ENCODE data around the gene GRID1. TPM values are rescaled to one million over a fixed set of nuclear protein-coding genes. Genes with fewer than 3 reads are reported as not detected.

GRID1 gene
- total RNA-seq, 4 donors from 2014 or later, result 17.2 to 28.1 (median 23.6) TPM

GRCh38 chr10:86248062-86248461 is 118.5 kb downstream of the GRID1 start:
- H3K9me3 ChIP-seq, result no peaks in the 10 kb centered on the region
- H3K36me3 ChIP-seq, result no peaks in the 10 kb centered on the region
- 89 to 94% methylated on average over 5 of the region's 5 CpGs for WGBS, 2 donors
- intact Hi-C loops (cut with DNase I), result no loop called here
- TF ChIP-seq POLR2A (IDR thresholded peaks at IDR 0.05) (no peak), CTCF (IDR thresholded peaks at IDR 0.05) (no peak)
- H3K4me1 ChIP-seq, result peaks cover 0 to 47% of the 10 kb centered on the region in 2 donors
- no peak overlapping the region for H3K27ac ChIP-seq
- DNase-seq, result no peak
- H3K27me3 ChIP-seq, result no peaks in the 10 kb centered on the region
- no peak overlapping the region for H3K4me3 ChIP-seq (replicated peaks in 1 of 3)

GRCh38 chr10:86247588-86247987 is 119.0 kb downstream of the GRID1 start:
- Histone ChIP-seq H3K4me3 (replicated peaks in 1 of 3) (no peak overlapping the region), H3K9me3 (no peaks in the 10 kb centered on the region), H3K27ac (no peak overlapping the region), H3K4me1 (peaks cover 0 to 47% of the 10 kb centered on the region in 2 donors), H3K36me3 (no peaks in the 10 kb centered on the region), H3K27me3 (no peaks in the 10 kb centered on the region)
- DNase-seq, result no peak
- TF ChIP-seq POLR2A (IDR thresholded peaks at IDR 0.05), result no peak
- TF ChIP-seq CTCF (IDR thresholded peaks at IDR 0.05), result no peak
- intact Hi-C loops (cut with DNase I), result no loop called here
- 50 to 60% methylated on average over 1 of the region's 1 CpG for WGBS, 2 donors

- intact Hi-C loops (cut with DNase I), result no loop called here
- no peak for DNase-seq
- H3K4me3 ChIP-seq (replicated peaks in 1 of 3), result no peak overlapping the region
- 84 to 87% methylated on average over 1 of the region's 1 CpG for WGBS, 2 donors
- TF ChIP-seq POLR2A (IDR thresholded peaks at IDR 0.05) (no peak), CTCF (IDR thresholded peaks at IDR 0.05) (no peak)
- no peaks in the 10 kb centered on the region for H3K36me3 ChIP-seq
- H3K9me3 ChIP-seq, result no peaks in the 10 kb centered on the region
- H3K27me3 ChIP-seq, result no peaks in the 10 kb centered on the region
- no peak overlapping the region for H3K27ac ChIP-seq
- H3K4me1 ChIP-seq, result peaks cover 0 to 47% of the 10 kb centered on the region in 2 donors
Observed at GRCh38 chr10:86247073-86247472, 119.5 kb downstream of the GRID1 start.

GRCh38 chr10:86246279-86246940 is 120.2 kb downstream of the GRID1 start:
- H3K9me3 ChIP-seq, result no peaks in the 10 kb centered on the region
- no peaks in the 10 kb centered on the region for H3K36me3 ChIP-seq
- no peak for DNase-seq
- no peak overlapping the region for H3K4me3 ChIP-seq (replicated peaks in 1 of 3)
- intact Hi-C loops (cut with DNase I), result no loop called here
- H3K4me1 ChIP-seq, result peaks cover 0 to 42% of the 10 kb centered on the region in 2 donors
- no peak for TF ChIP-seq POLR2A (IDR thresholded peaks at IDR 0.05)
- TF ChIP-seq CTCF (IDR thresholded peaks at IDR 0.05), result no peak
- H3K27me3 ChIP-seq, result no peaks in the 10 kb centered on the region
- WGBS, 2 donors, result 77 to 85% methylated on average over 7 to 8 of the region's 8 CpGs
- H3K27ac ChIP-seq, result no peak overlapping the region

- TF ChIP-seq CTCF (IDR thresholded peaks at IDR 0.05) (no peak), POLR2A (IDR thresholded peaks at IDR 0.05) (no peak)
- no peak overlapping the region for H3K4me3 ChIP-seq (replicated peaks in 1 of 3)
- no peak for DNase-seq
- intact Hi-C loops (cut with DNase I), result no loop called here
- peaks cover 0 to 33% of the 10 kb centered on the region in 2 donors for H3K4me1 ChIP-seq
- 96 to 98% methylated on average over 4 to 5 of the region's 5 CpGs for WGBS, 2 donors
- no peaks in the 10 kb centered on the region for H3K9me3 ChIP-seq
- H3K36me3 ChIP-seq, result no peaks in the 10 kb centered on the region
- no peak overlapping the region for H3K27ac ChIP-seq
- no peaks in the 10 kb centered on the region for H3K27me3 ChIP-seq
Observed at GRCh38 chr10:86245015-86245394, 121.6 kb downstream of the GRID1 start.

All from thyroid gland (tissue), 4 donors.